NCI-H146 treated with DMSO at 0.1 percent for 48 hours (cell line): ENCODE data around the gene NPTN.
A peak's percentile ranks its signal among the peaks of the same experiment; 100 is the strongest.
"Not testable (repeated sequence)": the region's sequence is repeated elsewhere in the genome, so short reads cannot be mapped to it uniquely, and the experiment has no call there.

Experiments used
- DNase-seq: peaks from one replicate; lab custom pipeline; 2025; ENCODE audit not compliant: unreplicated experiment; lab: John Stamatoyannopoulos, UW

The NPTN gene

GRCh38 chr15:73633111-73633990 is at the start of gene NPTN:
Gene NPTN (minus strand): TSS chr15:73633389. CDS start chr15:73633215, 174 bp downstream.
- peak; percentile 76 for DNase-seq

DNA sequence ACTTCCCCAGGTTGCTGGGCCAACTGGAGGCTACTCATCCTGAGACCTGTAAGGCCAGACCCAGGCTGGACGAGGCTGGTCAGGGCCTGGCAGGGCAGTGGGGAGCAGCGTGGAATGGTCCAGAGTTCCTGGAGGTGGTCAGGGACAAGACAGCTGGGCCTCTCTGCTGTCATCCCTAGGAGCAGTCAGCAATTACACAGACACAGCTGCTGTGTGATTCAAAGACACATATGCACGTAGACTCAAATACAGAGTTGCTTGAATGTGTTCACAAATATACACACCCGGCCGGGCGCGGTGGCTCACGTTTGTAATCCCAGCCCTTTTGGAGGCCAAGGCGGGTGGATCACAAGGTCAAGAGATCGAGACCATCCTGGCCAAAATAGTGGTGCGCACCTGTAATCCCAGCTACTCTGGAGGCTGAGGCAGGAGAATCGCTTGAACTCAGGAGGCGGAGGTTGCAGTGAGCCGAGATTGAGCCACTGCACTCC is 49.5 kb upstream of the NPTN start:
- no peak for DNase-seq

GRCh38 chr15:73681856-73682599 is 48.8 kb upstream of the NPTN start:
- DNase-seq = no peak

GRCh38 chr15:73681063-73681462 is 47.9 kb upstream of the NPTN start:
- no peak for DNase-seq

DNA sequence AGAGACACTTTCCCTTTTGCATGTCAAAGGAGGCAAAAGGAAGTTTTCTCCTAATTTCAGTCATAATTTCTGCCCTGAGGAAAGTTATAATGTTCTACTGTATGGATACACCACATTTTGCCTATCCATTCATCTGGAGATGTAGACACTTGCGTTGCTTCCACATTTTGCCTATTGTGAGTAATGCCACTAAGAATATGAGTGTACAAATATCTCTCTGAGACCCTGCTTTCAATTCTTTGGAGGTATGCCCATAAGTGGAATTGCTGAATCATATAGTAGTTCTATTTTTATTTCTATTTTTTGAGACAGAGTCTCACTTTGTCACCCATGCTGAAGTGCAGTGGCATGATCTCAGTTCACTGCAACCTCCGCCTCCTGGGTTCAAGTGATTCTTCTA is 47.4 kb upstream of the NPTN start:
- no peak for DNase-seq

DNA sequence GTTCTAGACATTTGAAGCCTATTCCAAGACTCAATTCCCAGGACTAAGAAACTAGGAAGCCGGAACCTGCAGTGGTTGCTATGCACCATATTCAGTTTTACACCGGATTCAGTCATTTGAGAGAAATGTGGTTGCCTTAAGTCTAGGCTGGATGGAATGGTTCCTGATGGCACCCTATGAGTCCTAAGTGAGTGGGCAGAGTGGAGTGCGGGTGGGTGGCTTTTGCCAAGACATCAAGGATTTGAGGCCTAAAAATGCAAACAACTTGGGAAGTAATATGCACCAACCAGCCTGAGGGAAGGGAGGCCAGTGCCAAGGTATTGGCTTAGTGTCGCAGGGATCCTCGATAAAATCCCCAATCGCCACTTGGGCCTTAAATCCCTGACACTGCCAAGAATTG is 46.8 kb upstream of the NPTN start:
- DNase-seq = no peak

DNA sequence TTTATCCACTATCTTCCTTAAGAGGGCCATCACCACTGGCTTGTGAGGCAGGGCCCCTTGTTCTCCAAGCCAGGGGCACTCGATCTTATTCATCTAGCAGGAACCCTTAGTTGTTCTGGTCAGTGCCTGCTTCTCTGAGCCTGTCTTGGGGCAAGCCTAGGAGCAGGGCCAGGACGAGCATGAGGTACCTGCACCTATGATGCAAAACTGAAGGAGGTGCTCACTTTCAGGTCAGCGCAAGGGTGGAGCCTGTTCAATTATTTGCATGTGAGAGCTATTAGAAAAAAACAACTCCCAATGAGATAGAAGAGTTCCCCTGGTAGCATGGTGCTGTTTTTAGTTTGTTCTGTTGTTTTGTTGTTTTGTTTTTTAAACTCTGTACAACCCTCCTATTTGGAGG is 46.0 kb upstream of the NPTN start:
- DNase-seq = no peak

DNA sequence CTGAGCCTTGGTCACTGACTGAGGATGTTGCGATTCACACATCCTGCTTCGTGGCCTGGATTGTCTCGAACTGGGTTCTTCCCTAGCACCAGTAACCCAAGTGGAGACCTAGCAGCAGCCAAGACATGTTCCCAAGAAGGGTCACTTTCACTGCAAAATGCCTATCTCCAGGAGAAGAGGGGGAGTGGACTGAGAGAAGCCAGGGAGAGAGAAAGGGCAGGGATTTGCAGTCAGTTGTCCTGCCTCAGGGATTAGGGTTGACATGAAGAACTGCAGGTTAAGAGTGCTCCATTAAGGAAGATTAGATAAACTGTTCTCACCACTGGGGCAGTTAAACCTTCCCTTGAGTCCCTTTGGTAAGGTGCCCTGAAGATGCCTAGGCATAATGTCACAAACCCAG is 45.3 kb upstream of the NPTN start:
- no peak for DNase-seq

GRCh38 chr15:73677733-73678132 is 44.5 kb upstream of the NPTN start:
- DNase-seq = no peak

- peak; percentile 18 for DNase-seq
These were observed 44.0 kb upstream of the NPTN start for GRCh38 chr15:73677146-73677607.

- no peak for DNase-seq
These were observed 41.4 kb upstream of the NPTN start for GRCh38 chr15:73674587-73674986.

DNA sequence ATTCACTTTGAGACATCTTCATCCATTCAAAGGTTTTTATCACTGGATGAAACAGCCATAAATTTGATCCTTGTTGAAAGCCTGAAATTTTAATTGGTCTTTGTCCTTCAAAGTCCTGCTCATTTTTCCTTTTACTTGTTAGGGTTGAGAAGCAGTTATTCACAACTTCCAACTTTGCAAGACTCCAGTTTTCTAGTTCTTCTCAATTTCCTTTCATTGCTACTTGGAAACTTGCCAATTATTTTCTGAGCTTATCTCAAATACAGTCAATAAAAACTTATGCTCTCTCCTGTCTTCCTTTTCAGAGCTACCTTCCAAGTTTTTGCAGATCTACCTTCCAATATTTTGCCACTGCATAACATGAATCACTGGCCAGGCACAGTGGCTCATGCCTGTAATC is 27.3 kb upstream of the NPTN start:
- DNase-seq = no peak

- no peak for DNase-seq
These were observed 25.5 kb upstream of the NPTN start for GRCh38 chr15:73658645-73659044.

DNA sequence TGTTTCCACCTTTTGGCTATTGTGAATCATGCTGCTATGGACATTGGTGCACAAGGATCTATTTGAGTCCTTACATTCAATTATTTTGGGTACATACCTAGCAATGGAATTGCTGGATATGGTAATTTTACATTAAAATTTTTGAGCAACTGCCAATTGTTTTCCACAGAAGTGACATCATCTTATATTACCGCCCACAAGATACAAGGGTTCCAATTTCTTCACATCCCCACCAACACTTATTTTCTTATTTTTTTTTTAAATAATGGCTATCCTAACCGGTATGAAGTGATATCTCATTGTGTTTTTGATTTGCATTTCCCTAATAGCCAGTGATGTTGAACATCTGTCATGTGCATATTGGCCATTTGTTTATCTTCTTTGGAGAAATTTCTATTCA is 22.5 kb upstream of the NPTN start:
- DNase-seq = no peak

DNA sequence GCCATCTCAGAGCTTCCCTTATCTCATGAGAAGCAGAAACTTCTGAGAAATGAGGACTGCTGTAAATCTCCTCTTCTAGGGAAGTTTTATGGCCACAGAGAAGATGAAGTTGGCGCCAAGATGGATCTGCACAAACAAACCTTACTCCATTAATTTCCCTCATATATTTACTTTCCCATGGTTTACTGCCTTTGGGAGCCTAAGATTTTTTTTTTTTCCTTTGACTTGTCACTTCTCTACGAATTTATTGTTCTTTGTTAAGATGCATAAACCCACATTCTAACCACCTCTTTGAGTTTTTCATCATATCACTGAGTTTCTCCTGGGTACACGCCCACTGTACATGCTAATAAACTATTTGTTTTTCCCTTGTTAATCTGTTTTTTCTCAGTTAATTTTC is 21.5 kb upstream of the NPTN start:
- no peak for DNase-seq

DNA sequence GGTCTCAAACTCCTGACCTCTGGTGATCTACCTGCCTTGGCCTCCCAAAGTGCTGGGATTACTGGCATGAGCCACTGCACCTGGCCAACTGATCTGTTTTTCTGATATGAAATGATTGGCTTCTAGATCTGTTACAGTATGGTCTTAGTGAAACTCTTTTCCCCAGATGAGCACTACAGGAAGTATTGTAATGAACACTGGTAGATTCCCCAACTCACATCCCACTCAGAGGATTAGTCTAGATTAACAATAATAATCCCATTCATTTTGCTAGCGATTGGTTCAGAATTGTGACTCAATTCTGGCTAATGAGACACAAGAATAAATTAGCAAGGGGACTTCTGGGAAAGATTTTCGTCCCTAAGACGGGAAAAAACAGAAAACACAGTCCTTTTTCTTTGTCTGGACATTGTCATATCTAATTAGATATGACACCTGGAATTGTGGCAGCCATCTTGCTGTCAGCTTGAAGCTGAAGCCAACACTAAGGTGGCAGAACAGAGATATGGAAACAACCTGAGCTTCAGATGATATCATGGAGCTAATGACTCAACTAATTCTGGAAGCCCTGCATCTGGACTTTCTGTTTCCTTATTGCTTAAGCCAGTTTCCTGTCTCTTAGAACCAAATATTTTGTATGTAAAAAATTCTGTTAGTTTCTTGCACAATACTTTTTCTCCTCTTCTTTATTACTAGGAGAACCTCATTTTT is 17.4 kb upstream of the NPTN start:
- DNase-seq = no peak

GRCh38 chr15:73648014-73648295 is 14.8 kb upstream of the NPTN start:
- DNase-seq = no peak

GRCh38 chr15:73647259-73648013 is 14.2 kb upstream of the NPTN start:
- DNase-seq = peak; percentile 17

DNA sequence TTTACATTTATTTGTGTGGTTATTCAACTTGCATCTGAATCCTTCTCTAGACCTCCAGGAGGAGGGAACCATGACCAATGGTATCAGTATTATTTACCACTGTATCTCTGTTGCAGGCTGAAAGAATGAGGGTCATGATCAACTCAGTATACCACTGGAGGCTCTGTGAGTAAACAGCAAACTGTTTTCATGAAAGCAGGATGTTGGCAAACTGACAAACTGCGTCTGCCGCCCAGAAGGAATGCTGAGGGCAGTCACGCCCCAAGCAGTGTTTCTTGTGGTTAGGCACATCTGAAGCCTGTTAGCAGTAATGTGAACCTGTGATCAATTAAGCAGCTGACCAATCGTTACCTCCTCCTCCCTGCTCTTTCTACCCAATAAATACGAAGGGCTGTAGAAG is 6.3 kb upstream of the NPTN start:
- DNase-seq = not testable (repeated sequence)

DNA sequence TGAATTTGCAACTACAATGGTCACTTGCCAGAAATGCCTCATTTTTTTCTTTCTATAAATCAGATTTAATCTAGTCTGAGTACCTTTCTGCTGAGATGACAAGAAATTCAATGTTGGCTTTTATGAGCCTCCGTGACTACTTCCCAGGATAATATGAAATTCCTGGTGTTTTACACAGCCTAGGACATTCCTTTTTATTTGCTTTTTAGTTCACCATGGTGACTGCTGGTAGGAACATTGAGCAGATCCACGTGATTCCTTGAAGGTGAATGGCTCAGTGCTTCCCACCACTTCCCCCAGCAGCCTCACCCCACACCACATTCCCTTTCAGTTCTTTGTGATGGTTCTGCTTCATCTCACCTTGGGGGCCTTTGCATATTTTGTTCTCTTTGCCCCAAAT is 4.3 kb upstream of the NPTN start:
- DNase-seq = no peak

DNA sequence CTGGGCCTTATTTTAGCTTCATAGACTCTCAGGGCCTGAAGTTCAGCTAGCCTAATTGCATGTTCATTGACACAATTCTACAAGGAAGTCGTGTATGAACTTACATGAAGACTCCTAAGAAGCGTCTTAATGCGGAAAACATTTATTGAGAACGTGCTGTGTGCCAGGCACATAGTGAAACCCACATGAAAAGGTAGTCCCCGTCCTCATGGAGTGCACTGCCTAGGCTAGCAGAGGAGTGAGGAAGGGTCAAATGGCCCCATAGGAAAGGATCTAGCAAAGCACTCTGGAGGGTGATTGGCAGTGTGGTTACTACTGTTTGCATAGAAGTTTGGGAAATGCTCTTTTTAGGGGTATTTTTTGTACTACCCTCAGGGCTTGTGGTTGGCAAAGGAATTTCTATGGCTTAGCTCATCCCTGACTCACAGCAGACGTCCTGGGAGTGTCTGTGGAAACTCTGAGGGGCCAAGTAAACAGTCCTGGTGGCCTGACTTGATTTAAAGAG is 854 bp upstream of the NPTN start:
- DNase-seq = no peak
